Ectodermal cell (in vitro differentiated cells): ENCODE measurements around the gene BPTF.
"Not testable (repeated sequence)": the region's sequence is repeated elsewhere in the genome, so short reads cannot be mapped to it uniquely, and the experiment has no call there.

Experiments
- H3K27ac ChIP-seq: 2 replicates; pipeline ENCODE4 v1.7.0; 2013; ENCODE audit warnings: mild to moderate bottlenecking, low read depth, low read length; ENCODE audit not compliant: insufficient read depth, poor library complexity, severe bottlenecking
- H3K27me3 ChIP-seq: 2 replicates; pipeline ENCODE4 v1.7.0; 2013; ENCODE audit warnings: mild to moderate bottlenecking, low read length; ENCODE audit not compliant: insufficient read depth, control insufficient read depth, poor library complexity, severe bottlenecking
- H3K36me3 ChIP-seq: one replicate; pipeline ENCODE4 v1.7.0; 2013; ENCODE audit warnings: low read length; ENCODE audit not compliant: control insufficient read depth, insufficient read depth
- H3K4me1 ChIP-seq: one replicate; pipeline ENCODE4 v1.7.0; 2013; ENCODE audit warnings: low read length; ENCODE audit not compliant: control insufficient read depth, insufficient read depth
- H3K4me3 ChIP-seq: 2 replicates; pipeline ENCODE4 v1.7.0; 2013; ENCODE audit warnings: low read depth, low read length, control low read depth; ENCODE audit not compliant: insufficient read depth
- H3K9me3 ChIP-seq: 2 replicates; pipeline ENCODE4 v1.7.0; 2013; ENCODE audit warnings: mild to moderate bottlenecking, low read length, moderate library complexity; ENCODE audit not compliant: control insufficient read depth
- WGBS, 2 experiments: methylation state at CpG; one replicate each; pipeline ENCODE4 v1.1.7; 2013; ENCODE audit warnings: missing lambda C conversion rate in 2 of 2; 5-methylcytosine and 5-hydroxymethylcytosine counted together

BPTF gene

GRCh38 chr17:67999291-67999911 lies 174.1 kb downstream of the BPTF start:
- Histone ChIP-seq H3K27me3 (peaks cover 27% of the 10 kb centered on the region), H3K9me3 (no peaks in the 10 kb centered on the region), H3K4me3 (no peak overlapping the region), H3K4me1 (peaks cover 3% of the 10 kb centered on the region), H3K36me3 (no peaks in the 10 kb centered on the region), H3K27ac (no peak overlapping the region)
- WGBS, 2 experiments: 91 to 93% methylated on average over 2 to 3 of the region's 3 CpGs

- Histone ChIP-seq H3K4me3 (no peak overlapping the region), H3K36me3 (no peaks in the 10 kb centered on the region), H3K27me3 (no peaks in the 10 kb centered on the region), H3K9me3 (no peaks in the 10 kb centered on the region), H3K4me1 (no peaks in the 10 kb centered on the region), H3K27ac (no peak overlapping the region)
- WGBS, 2 experiments: 93 to 100% methylated on average over 1 to 3 of the region's 3 CpGs
These were observed 178.9 kb downstream of the BPTF start for GRCh38 chr17:68004201-68004600.

DNA sequence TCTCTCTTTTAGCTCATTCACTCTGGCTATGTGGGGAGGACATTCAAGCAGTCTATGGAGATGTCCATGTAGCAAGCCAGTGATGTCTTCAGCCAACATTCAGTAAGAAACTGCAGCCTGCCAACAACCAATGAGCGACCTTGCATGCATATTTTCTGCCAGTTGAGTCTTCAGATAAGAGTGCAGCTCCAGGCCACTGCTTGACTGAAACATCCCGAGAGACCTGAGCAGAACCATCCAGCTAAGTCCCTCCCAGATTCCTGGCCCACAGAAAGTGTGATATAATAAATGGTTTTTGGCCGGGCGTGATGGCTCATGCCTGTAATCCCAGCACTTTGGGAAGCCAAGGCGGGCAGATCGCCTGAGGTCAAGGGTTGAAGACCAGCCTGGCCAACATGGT lies 181.5 kb downstream of the BPTF start:
- H3K4me1 ChIP-seq: no peaks in the 10 kb centered on the region
- H3K27me3 ChIP-seq: no peaks in the 10 kb centered on the region
- WGBS, 2 experiments: 88 to 92% methylated on average over 6 of the region's 6 CpGs

GRCh38 chr17:68011199-68011665 lies 185.9 kb downstream of the BPTF start:
- no peak overlapping the region for H3K4me3 ChIP-seq
- H3K27me3 ChIP-seq: no peaks in the 10 kb centered on the region
- H3K4me1 ChIP-seq: no peaks in the 10 kb centered on the region
- no peaks in the 10 kb centered on the region for H3K36me3 ChIP-seq
- 50 to 53% methylated on average over 20 of the region's 20 CpGs for WGBS, 2 experiments
- H3K27ac ChIP-seq: no peak overlapping the region
- no peaks in the 10 kb centered on the region for H3K9me3 ChIP-seq

More for the DNA sequence above, 181.5 kb downstream of the BPTF start:
- Histone ChIP-seq H3K9me3 (no peaks in the 10 kb centered on the region), H3K4me3 (no peak overlapping the region), H3K36me3 (no peaks in the 10 kb centered on the region), H3K27ac (no peak overlapping the region)

DNA sequence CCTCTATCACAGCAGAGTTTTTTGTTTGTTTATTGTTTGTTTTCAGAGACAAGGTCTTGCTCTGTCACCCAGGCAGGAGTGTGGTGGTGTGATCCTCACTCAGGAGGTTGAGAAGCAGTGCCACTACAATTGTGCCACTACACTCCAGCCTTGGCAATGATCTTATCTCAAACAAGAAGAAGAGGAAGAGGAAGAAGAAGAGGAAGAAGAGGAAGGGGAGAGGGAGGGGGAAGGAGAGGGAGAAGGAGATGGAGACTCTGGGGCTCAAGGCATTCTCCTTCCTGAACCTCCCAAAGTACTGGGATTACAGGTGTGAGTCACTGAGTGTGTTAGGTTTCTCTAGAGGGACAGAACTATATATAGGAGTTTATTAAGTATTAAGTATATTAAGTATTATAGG lies 188.1 kb downstream of the BPTF start:
- H3K36me3 ChIP-seq: no peaks in the 10 kb centered on the region
- no peak overlapping the region for H3K27ac ChIP-seq

DNA sequence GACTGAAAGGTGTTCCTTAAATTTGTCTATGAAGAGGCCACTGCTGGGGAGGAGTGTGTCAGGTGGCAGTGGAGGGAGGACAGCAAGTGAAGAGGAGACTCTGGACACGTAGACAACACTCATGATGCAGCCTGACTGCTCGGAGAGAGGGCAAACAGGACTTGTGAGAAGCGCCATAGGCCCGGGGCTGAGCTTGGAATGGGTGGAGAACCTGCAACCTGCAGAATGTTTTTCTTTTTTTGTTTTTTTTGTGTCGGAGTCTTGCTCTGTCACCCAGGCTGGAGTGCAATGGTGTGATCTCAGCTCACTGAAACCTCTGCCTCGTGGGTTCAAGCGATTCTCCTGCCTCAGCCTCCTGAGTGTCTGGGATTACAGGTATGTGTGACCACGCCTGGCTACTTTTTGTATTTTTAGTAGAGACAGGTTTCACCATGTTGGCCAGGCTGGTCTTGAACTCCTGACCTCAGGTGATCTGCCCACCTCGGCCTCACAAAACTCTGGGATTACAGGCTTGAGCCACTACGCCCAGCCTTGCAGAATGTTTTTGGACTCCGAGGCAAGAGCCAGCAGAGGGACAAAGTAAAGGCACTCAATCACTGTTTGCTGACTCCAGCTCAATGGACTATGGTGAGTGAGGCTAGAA lies 189.9 kb downstream of the BPTF start:
- WGBS, 2 experiments: 92 to 93% methylated on average over 11 of the region's 11 CpGs
- no peak overlapping the region for H3K4me3 ChIP-seq

More for the DNA sequence above, 188.1 kb downstream of the BPTF start:
- Histone ChIP-seq H3K4me3 (no peak overlapping the region), H3K9me3 (no peaks in the 10 kb centered on the region), H3K4me1 (no peaks in the 10 kb centered on the region), H3K27me3 (no peaks in the 10 kb centered on the region)

DNA sequence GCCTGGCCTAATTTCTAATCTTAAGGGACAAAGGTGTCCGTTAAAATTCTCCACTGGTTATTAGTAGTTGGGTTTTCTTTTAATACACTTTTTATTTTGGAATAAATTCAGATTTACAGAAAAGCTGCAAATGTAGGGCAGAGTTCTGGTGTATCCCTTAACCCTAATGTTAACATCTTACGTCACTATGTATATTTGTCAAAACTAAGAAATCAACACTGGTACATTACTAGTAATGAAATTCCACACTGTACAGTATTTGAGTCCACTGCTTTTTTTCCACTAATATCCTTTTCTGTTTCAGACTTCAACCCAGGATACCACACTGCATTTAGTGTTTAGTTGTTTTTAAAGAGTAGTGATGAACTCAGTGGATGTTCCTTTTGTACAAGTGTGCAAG lies 191.5 kb downstream of the BPTF start:
- H3K27ac ChIP-seq: no peak overlapping the region
- H3K4me1 ChIP-seq: no peaks in the 10 kb centered on the region
- 93 to 96% methylated on average over 1 to 2 of the region's 2 CpGs for WGBS, 2 experiments
- H3K9me3 ChIP-seq: no peaks in the 10 kb centered on the region
- no peaks in the 10 kb centered on the region for H3K36me3 ChIP-seq
- H3K27me3 ChIP-seq: no peaks in the 10 kb centered on the region
- no peak overlapping the region for H3K4me3 ChIP-seq

More for the DNA sequence above, 189.9 kb downstream of the BPTF start:
- Histone ChIP-seq H3K36me3 (no peaks in the 10 kb centered on the region), H3K27me3 (no peaks in the 10 kb centered on the region), H3K9me3 (no peaks in the 10 kb centered on the region), H3K4me1 (no peaks in the 10 kb centered on the region), H3K27ac (no peak overlapping the region)

GRCh38 chr17:68018493-68018892 lies 193.2 kb downstream of the BPTF start:
- not testable (repeated sequence) for H3K9me3 ChIP-seq, H3K27me3 ChIP-seq, H3K4me3 ChIP-seq, H3K4me1 ChIP-seq, H3K27ac ChIP-seq, H3K36me3 ChIP-seq
- 92 to 93% methylated on average over 21 of the region's 21 CpGs for WGBS, 2 experiments

GRCh38 chr17:68019336-68019674 lies 194.0 kb downstream of the BPTF start:
- Histone ChIP-seq H3K27ac (no peak overlapping the region), H3K9me3 (no peaks in the 10 kb centered on the region), H3K27me3 (no peaks in the 10 kb centered on the region), H3K36me3 (no peaks in the 10 kb centered on the region), H3K4me1 (no peaks in the 10 kb centered on the region), H3K4me3 (peak overlapping the region; percentile 16)
- WGBS, 2 experiments: 86 to 95% methylated on average over 7 to 9 of the region's 9 CpGs

GRCh38 chr17:68019675-68020408 lies 194.5 kb downstream of the BPTF start:
- peak overlapping the region; percentile 55 for H3K27ac ChIP-seq
- no peaks in the 10 kb centered on the region for H3K27me3 ChIP-seq
- no peaks in the 10 kb centered on the region for H3K9me3 ChIP-seq
- H3K4me3 ChIP-seq: peak overlapping the region; percentile 73
- no peaks in the 10 kb centered on the region for H3K36me3 ChIP-seq
- 3% methylated on average over 51 of the region's 51 CpGs for WGBS, 2 experiments
- no peaks in the 10 kb centered on the region for H3K4me1 ChIP-seq
